Measurements from ENCODE around the gene ATP1B4. TPM values are rescaled to one million over a fixed set of nuclear protein-coding genes. Genes with fewer than 3 reads are reported as not detected.
"Not testable (repeated sequence)": the region's sequence is repeated elsewhere in the genome, so short reads cannot be mapped to it uniquely, and the experiment has no call there.

Gene ATP1B4
- total RNA-seq (2014; rRNA removed; shearing (Covaris generic)), result not detected in 2 replicates

DNA sequence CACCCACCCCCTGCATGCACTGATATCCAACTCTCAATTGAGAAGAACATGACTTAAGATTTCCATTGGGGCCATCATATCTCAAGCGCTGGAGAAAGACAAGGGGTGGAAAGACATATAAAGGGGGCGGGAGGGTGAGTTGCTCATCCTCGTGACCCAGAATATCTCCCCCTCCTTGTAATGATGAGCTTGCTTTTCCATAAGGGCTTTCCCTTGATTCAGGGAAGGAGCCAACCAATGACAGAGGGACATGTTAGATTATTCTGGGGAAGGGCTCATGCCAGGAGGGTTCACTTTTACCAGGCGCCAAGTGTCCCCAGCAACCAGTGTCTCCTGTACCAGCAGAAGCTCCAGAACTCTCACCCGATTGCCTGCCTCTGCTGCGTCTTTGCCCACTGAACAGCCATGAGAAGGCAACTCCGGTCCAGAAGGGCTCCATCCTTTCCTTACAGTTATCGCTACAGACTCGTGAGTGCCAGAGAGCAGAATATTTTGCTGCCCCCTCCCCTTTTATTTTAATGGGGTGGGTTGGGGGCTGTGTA, at the start of gene ATP1B4:
ATP1B4 (plus strand) TSS at position 326 of the 542 bp plus-strand sequence; CDS start at position 406, 80 bp downstream.
- DNase-seq (ENCODE audit: low spot score), result no peak

- DNase-seq (ENCODE audit: low spot score), result no peak
Observed at GRCh38 chrX:120315776-120316175, 46.1 kb upstream of the ATP1B4 start.

- DNase-seq (ENCODE audit: low spot score), result peak; percentile 76
Observed at GRCh38 chrX:120316587-120317283, 45.2 kb upstream of the ATP1B4 start.

DNA sequence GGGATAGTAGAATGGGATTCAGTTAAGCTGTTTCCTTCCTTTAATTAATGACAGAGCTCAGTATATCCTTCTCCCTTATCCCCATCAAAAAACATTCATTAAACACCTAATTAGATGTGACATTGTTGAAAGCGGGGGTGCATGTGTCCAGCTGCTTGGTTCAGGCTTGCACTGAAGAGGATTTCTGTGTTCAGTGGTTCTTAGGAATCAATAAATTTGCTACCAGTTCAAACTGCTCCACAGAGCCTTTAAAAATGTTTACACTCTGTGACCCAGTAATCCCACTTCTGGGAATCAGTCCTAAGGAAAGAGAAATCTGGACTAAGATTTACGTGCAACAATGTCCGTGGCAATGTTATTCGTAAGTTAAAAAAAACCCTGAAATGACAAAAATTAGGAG, 43.5 kb upstream of the ATP1B4 start:
- no peak for DNase-seq (ENCODE audit: low spot score)

GRCh38 chrX:120321520-120322281, 40.2 kb upstream of the ATP1B4 start:
- DNase-seq (ENCODE audit: low spot score), result no peak

DNA sequence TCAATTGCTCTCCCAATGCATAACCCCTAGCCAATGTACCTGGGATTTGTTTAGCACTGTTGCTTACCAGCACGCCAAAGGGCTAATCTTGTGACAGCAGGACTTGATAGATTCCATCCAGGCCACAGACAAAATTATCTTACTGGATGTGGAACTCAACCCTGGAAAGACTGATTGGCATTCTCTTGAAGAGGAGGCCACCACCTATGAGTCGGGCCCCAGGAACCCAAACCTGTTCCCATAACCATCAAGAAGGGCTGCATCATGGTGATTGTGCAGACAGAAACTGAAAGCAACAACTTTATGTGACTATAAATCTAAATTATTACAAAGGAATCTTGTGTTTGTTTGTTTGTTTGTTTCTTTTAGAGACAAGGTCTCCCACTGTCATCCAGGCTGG, 30.8 kb upstream of the ATP1B4 start:
- DNase-seq (ENCODE audit: low spot score), result no peak

DNA sequence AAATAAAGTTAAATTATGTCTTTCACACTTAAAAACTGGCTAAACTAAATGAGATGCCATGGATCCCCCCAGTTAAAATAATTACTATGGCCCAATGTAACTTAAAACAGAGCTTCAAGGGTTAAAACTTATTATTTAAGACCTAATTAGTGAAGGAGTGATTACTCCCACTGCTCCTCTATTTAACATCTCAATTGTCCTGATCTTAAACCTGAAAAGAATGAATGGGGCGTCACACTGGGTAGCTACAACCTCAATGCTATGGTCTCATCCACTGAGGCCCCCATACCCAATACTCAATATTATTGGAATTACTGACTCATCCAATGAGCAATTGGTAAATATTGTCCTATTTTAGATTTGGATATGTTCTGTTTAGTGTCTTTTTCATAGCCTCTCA, 29.5 kb upstream of the ATP1B4 start:
- no peak for DNase-seq (ENCODE audit: low spot score)

DNA sequence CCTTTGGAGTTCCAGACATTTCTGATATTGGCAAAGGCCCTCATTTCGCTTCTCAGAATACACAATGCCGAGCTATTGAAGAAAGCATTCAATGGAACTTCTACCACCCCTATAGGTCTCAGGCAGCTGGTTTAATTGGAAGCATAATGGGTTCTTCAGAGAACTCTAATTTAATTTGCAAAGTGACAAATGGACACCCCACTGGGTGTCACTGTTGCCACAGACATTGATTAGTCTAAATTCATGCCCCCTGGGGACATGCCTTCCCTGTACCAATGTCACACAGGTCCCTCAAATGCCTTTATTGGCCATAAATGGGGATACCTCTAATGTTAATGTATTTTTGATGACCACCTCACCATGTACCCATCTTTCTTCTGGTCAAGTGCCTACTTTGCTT, 27.7 kb upstream of the ATP1B4 start:
- DNase-seq (ENCODE audit: low spot score), result no peak

- DNase-seq (ENCODE audit: low spot score), result no peak
Observed at GRCh38 chrX:120334603-120335002, 27.3 kb upstream of the ATP1B4 start.

DNA sequence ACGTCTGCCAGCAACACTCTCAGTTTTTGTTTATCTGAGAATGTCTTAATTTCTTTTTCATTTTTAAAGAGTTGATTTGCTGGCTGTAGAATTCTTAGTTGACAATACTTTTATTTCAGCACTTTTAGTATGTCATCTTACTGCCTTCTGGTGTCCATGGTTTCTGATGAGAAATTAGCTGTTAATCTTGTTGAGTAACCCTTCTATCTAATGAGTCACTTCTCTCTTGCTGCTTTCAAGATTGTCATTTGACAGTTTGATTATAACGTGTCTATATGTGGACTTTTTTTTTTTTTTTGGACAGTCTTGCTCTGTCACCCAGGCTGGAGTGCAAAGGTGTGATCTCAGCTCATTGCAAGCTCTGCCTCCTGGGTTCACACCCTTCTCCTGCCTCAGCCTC, 26.6 kb upstream of the ATP1B4 start:
- no peak for DNase-seq (ENCODE audit: low spot score)

GRCh38 chrX:120336899-120337298, 25.0 kb upstream of the ATP1B4 start:
- no peak for DNase-seq (ENCODE audit: low spot score)

- not testable (repeated sequence) for DNase-seq (ENCODE audit: low spot score)
Observed at GRCh38 chrX:120344566-120344965, 17.3 kb upstream of the ATP1B4 start.

DNA sequence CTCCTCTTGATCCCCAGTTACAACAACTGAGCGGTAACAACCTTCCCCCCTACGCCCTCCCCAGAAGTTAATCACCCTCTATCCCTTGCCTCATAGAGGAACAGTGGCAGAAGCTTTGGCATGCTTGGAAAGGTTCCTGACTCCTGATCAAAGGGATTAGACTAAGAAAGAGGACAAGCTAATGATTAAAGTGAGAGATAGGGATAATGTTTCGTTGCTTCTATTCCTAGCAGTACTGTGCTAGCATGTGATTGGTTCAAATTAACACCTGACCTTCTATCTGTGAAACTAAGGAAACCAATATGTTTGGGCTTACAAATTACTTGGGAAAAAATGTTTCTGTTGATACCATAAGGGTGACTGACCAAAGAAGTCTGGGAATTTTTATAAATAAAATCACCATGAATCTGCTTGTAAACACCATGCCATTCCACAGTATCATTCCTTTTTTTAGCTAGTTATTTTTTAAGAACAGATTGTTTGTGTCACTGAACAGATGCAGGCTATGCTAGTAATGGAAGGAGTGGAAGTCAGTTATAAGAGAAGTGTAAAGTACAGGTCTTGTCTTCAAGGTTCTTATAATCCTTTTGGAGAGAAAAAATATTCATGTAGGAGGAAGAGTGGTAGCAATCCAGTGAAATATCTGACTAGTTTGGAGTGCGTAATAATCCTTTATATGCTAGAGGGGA, 11.3 kb upstream of the ATP1B4 start:
- DNase-seq (ENCODE audit: low spot score), result no peak

GRCh38 chrX:120356084-120356483, 5.8 kb upstream of the ATP1B4 start:
- no peak for DNase-seq (ENCODE audit: low spot score)

DNA sequence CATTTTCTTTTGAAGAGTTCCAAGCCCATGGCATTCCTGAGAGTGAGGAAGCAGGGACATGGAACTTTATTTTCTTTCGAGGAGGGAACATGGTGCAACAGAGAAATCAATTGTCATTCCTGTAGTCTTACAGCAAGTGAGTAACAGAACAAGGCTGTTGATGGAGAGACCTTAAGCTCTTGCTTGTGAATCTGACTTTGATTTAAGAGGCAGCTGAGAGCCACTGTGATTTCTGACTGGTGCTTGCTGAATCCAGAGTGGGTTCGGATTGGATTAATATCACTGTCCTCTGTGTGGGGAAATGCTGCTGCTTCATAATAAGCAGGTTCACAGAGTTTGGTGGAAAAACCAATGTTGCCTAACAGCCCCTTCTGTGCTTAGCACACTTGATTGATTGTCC, 4.7 kb upstream of the ATP1B4 start:
- DNase-seq (ENCODE audit: low spot score), result no peak

GRCh38 chrX:120358737-120359456, 3.0 kb upstream of the ATP1B4 start:
- DNase-seq (ENCODE audit: low spot score), result no peak

DNA sequence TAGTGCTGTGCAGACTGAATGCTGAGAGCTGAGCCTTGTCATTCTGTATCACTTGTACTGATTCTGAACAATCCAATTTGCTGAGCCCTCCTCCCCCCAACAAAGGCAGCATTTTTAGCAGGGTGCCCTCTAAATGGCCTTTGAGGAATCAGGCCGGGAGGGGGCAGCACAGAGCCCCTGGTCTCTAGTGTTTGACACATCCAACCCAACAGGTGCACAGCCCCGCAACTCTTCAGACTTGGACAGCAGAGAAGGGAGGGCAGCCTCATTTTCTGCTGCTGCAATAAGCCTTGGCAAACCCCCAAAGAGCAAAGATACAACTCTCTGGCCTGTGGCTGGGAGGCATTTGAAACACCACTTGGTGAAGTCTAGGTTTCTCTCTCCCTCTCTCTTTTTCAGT, 3.4 kb downstream of the ATP1B4 start:
- peak; percentile 55 for DNase-seq (ENCODE audit: low spot score)

GRCh38 chrX:120365968-120366367, 4.1 kb downstream of the ATP1B4 start:
- DNase-seq (ENCODE audit: low spot score), result no peak

DNA sequence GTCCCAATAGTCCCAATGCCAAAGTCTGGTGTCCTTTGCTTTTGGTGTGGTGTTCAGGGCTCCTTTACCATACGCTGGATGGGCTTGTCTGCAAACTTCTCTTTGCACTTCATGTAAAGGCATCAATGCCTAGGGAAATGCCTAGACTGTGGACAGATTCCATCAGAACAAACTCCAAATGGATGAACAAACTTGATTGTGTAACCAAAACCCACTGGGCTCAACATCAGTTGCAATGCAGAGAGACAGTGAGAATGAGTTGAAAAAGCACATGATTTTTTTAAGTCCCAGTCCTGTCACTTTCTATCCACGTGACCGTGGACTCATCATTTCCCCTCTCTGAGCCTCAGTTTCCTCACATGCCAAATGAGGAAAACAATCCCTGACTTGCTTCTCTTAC, 4.9 kb downstream of the ATP1B4 start:
- no peak for DNase-seq (ENCODE audit: low spot score)

GRCh38 chrX:120367402-120368109, 5.7 kb downstream of the ATP1B4 start:
- DNase-seq (ENCODE audit: low spot score), result no peak

Data from HT-29 (cell line).